Measurements from ENCODE around the gene EPX.

GRCh38 chr17:58231641-58232040 lies 39.1 kb downstream of the EPX start:
- TF ChIP-seq CTCF (IDR thresholded peaks at IDR 0.05 in 2 of 3, conservative IDR thresholded peaks at IDR 0.05 in 1 of 3; ENCODE audit: borderline replicate concordance in 1 of 3, insufficient read depth in 1 of 3, low read depth in 2 of 3, low read length in 2 of 3) (no peak), POLR2A (IDR thresholded peaks at IDR 0.05; ENCODE audit: borderline replicate concordance, extremely low read depth, insufficient read depth, insufficient read length) (no peak), ZFX (IDR thresholded peaks at IDR 0.05) (no peak), SP1 (IDR thresholded peaks at IDR 0.05; ENCODE audit: low read depth) (no peak), REST (IDR thresholded peaks at IDR 0.05; ENCODE audit: low read depth) (no peak), JUND (IDR thresholded peaks at IDR 0.05) (no peak), ATF3 (IDR thresholded peaks at IDR 0.05) (no peak), MAX (IDR thresholded peaks at IDR 0.05) (no peak), EZH2 (IDR thresholded peaks at IDR 0.05) (no peak), YY1 (IDR thresholded peaks at IDR 0.05; ENCODE audit: extremely low read depth, insufficient replicate concordance, low read depth, low read length) (no peak), POLR2AphosphoS5 (IDR thresholded peaks at IDR 0.05; ENCODE audit: low read depth, low read length) (no peak)
